SU-DHL-6 (cell line): ENCODE measurements around the gene BMPR1B.

Experiments used
- H2AFZ ChIP-seq: fragments of 200-600 bp; sonication (generic); 2 replicates; pipeline ENCODE4 v1.6.1; 2014; ENCODE audit warnings: low read depth, mild to moderate bottlenecking, moderate library complexity, mixed read lengths, antibody characterized with exemption, low read length; ENCODE audit not compliant: severe bottlenecking
- H3F3A ChIP-seq: fragments of 200-600 bp; shearing (Covaris generic); 2 replicates; pipeline ENCODE4 v1.6.0; 2016; ENCODE audit warnings: antibody characterized with exemption, mild to moderate bottlenecking; ENCODE audit not compliant: insufficient read depth
- H3K27ac ChIP-seq: fragments of 200-600 bp; sonication (generic); 2 replicates; pipeline ENCODE4 v1.5.1; 2016; ENCODE audit warnings: low read depth, mild to moderate bottlenecking, low read length, moderate library complexity, mixed read lengths
- H3K27me3 ChIP-seq: fragments of 200-600 bp; sonication (generic), shearing (Covaris generic); 2 replicates; pipeline ENCODE4 v1.6.0; 2014; ENCODE audit warnings: mild to moderate bottlenecking, low read length
- H3K36me3 ChIP-seq: fragments of 200-600 bp; sonication (generic); 2 replicates; pipeline ENCODE4 v1.6.1; 2014; ENCODE audit warnings: mild to moderate bottlenecking, low read length, mixed read lengths
- H3K4me2 ChIP-seq: fragments of 300-600, 200-600 bp; shearing (Covaris generic), sonication (generic); 2 replicates; pipeline ENCODE4 v1.6.0; 2014; ENCODE audit warnings: low read length, low read depth, mild to moderate bottlenecking; ENCODE audit not compliant: poor library complexity, severe bottlenecking
- H3K4me3 ChIP-seq: fragments of 200-600 bp; sonication (generic); 2 replicates; pipeline ENCODE4 v1.5.1; 2014; ENCODE audit warnings: antibody characterized with exemption, low read length, mild to moderate bottlenecking, mixed read lengths; ENCODE audit not compliant: insufficient read depth, poor library complexity, severe bottlenecking
- H3K79me2 ChIP-seq: fragments of 200-600 bp; sonication (generic); 2 replicates; pipeline ENCODE4 v1.6.1; 2014; ENCODE audit warnings: mild to moderate bottlenecking, low read length, moderate library complexity; ENCODE audit not compliant: insufficient read depth
- H3K9ac ChIP-seq: fragments of 200-600 bp; sonication (generic); 2 replicates; pipeline ENCODE4 v1.7.0; 2014; ENCODE audit warnings: mild to moderate bottlenecking, low read length
- H3K9me2 ChIP-seq: fragments of 200-600 bp; sonication (generic); replicated peaks from 2 replicates; pipeline ENCODE4 v1.6.1; 2014; ENCODE audit warnings: low read length; ENCODE audit not compliant: insufficient read depth
- H3K9me3 ChIP-seq: fragments of 200-600 bp; sonication (generic); 2 replicates; pipeline ENCODE4 v1.6.1; 2014; ENCODE audit warnings: low read length, mixed read lengths; ENCODE audit not compliant: insufficient read depth
- H4K20me1 ChIP-seq: fragments of 200-600 bp; sonication (generic); 2 replicates; pipeline ENCODE4 v1.6.1; 2014; ENCODE audit warnings: low read depth, mild to moderate bottlenecking, antibody characterized with exemption, low read length, moderate library complexity, mixed read lengths
- EZH2phosphoT487 ChIP-seq: fragments of 200-600 bp; sonication (generic), shearing (Covaris generic); conservative IDR thresholded peaks from 2 replicates; pipeline ENCODE4 v1.6.1; 2018; ENCODE audit warnings: mild to moderate bottlenecking, antibody characterized with exemption, low read length, moderate library complexity, mixed read lengths
- TF ChIP-seq, protein P1 (sequence below): fragments of 200-600 bp; sonication (generic); IDR thresholded peaks from one replicate; pipeline ENCODE4 v1.5.1; 2017; ENCODE audit warnings: antibody characterized with exemption, mild to moderate bottlenecking, low read length, moderate library complexity; ENCODE audit not compliant: insufficient read depth, poor library complexity, severe bottlenecking

The BMPR1B gene

DNA sequence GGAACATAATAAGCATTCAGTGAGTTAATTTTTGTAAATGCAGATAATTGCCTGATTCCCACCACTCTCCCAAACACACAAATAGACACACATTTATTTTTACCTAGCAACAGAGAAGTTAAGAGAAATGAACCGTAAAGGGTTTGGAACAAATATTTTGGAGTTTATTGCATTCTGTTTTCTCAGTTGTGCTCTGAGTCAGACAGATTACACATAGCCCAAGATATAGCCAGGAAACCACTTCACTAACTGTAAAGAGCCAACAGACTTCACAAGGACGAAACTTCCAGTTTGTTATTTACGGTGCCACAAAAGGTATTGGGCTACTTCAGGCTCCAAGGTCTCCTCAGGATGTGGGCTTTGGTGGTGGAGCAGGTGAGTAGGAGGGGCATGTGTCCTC lies 217.0 kb downstream of the BMPR1B start:
- TF ChIP-seq EZH2phosphoT487 = no peak
- TF ChIP-seq, protein P1, sequence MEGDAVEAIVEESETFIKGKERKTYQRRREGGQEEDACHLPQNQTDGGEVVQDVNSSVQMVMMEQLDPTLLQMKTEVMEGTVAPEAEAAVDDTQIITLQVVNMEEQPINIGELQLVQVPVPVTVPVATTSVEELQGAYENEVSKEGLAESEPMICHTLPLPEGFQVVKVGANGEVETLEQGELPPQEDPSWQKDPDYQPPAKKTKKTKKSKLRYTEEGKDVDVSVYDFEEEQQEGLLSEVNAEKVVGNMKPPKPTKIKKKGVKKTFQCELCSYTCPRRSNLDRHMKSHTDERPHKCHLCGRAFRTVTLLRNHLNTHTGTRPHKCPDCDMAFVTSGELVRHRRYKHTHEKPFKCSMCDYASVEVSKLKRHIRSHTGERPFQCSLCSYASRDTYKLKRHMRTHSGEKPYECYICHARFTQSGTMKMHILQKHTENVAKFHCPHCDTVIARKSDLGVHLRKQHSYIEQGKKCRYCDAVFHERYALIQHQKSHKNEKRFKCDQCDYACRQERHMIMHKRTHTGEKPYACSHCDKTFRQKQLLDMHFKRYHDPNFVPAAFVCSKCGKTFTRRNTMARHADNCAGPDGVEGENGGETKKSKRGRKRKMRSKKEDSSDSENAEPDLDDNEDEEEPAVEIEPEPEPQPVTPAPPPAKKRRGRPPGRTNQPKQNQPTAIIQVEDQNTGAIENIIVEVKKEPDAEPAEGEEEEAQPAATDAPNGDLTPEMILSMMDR = no peak
- no peaks in the 10 kb centered on the region for H3K9me3 ChIP-seq
- H3K36me3 ChIP-seq = no peaks in the 10 kb centered on the region
- no peak overlapping the region for H3K9ac ChIP-seq
- no peak overlapping the region for H3K4me3 ChIP-seq
- H4K20me1 ChIP-seq = no peaks in the 10 kb centered on the region
- no peaks in the 10 kb centered on the region for H3F3A ChIP-seq
- no peaks in the 10 kb centered on the region for H3K27me3 ChIP-seq
- H2AFZ ChIP-seq = no peak overlapping the region
- no peak overlapping the region for H3K4me2 ChIP-seq
- no peaks in the 10 kb centered on the region for H3K79me2 ChIP-seq
- no peak overlapping the region for H3K27ac ChIP-seq
- H3K9me2 ChIP-seq = no peaks in the 10 kb centered on the region

DNA sequence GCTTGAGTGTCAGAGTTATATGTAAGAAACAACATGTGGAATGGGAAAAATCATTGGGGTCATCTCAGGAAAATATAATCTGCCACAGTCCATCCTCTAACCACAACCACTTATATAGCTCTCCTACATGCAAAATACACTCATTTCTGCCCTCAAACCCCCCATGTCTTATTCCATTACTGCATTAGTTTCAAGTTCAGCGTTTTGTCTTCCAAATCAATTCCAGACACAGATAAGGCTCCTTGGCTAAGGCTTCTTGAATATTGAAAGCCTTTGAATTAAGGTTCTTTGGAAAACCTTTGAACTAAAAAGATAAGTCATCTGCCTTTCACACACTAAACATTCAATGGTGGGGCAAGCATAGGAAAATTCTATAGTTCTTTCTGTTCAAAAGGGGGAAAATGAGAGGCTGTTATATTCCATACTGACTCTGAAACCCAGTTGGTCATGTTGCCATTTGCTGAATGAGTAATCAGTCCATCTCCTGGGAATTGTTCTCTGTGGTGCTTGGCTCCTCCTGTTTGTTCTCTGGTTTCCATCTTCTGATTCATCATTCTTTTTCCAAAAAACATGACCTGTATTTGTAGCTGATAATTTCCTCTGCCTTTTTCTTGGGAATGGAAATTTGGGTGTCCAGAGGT lies 218.7 kb downstream of the BMPR1B start:
- no peaks in the 10 kb centered on the region for H3K79me2 ChIP-seq
- no peaks in the 10 kb centered on the region for H3K9me2 ChIP-seq
- H3F3A ChIP-seq = no peaks in the 10 kb centered on the region
- H4K20me1 ChIP-seq = no peaks in the 10 kb centered on the region
- no peak overlapping the region for H2AFZ ChIP-seq
- H3K9me3 ChIP-seq = no peaks in the 10 kb centered on the region
- no peaks in the 10 kb centered on the region for H3K36me3 ChIP-seq
- no peak overlapping the region for H3K4me2 ChIP-seq
- no peaks in the 10 kb centered on the region for H3K27me3 ChIP-seq
- H3K9ac ChIP-seq = no peak overlapping the region
- TF ChIP-seq EZH2phosphoT487 = no peak
- TF ChIP-seq, protein P1 = no peak
- no peak overlapping the region for H3K4me3 ChIP-seq
- no peak overlapping the region for H3K27ac ChIP-seq

DNA sequence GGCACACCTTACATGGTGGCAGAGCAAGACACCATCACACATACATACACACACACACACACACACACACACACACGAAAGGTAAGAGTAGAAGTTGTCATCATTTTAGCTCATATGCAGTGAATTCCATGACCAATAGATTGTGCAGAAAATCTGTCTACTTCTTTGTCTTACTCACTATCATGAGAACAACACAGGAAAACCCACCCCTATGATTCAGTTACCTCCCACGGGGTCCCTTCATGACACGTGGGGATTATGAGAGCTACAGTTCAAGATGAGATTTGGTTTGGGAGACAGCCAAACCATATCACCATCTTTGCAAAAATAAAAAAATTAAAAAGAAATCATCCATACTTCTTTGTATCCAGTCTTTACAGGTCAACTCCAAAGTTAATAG lies 221.1 kb downstream of the BMPR1B start:
- TF ChIP-seq, protein P1 = no peak
- no peak overlapping the region for H3K4me2 ChIP-seq
- H4K20me1 ChIP-seq = no peaks in the 10 kb centered on the region
- H3K27me3 ChIP-seq = no peaks in the 10 kb centered on the region
- H3K27ac ChIP-seq = no peak overlapping the region
- no peak overlapping the region for H2AFZ ChIP-seq
- H3K9me3 ChIP-seq = no peaks in the 10 kb centered on the region
- no peaks in the 10 kb centered on the region for H3F3A ChIP-seq
- H3K36me3 ChIP-seq = no peaks in the 10 kb centered on the region
- no peaks in the 10 kb centered on the region for H3K9me2 ChIP-seq
- H3K4me3 ChIP-seq = no peak overlapping the region
- no peaks in the 10 kb centered on the region for H3K79me2 ChIP-seq
- no peak overlapping the region for H3K9ac ChIP-seq
